Panc1 (cell line): Measurements from ENCODE around the gene VAT1.

Experiments
- CTCF ChIP-seq: fragments of 450-650 bp; IDR thresholded peaks from 2 replicates; pipeline ENCODE4 v1.5.1; 2017; ENCODE audit warnings: mild to moderate bottlenecking
- POLR2AphosphoS5 ChIP-seq: IDR thresholded peaks from 2 replicates; pipeline ENCODE4 v1.6.1; 2012; ENCODE audit warnings: mild to moderate bottlenecking, low read depth, low read length, moderate library complexity
- REST ChIP-seq, 2 experiments: IDR thresholded peaks; 2 replicates each; pipeline ENCODE4 v1.6.1; 2011 to 2012; ENCODE audit warnings: low read depth in 2 of 2, control low read depth in 1 of 2, low read length in 1 of 2, mild to moderate bottlenecking in 1 of 2, moderate library complexity in 1 of 2; ENCODE audit not compliant: insufficient read depth in 1 of 2
- SIN3A ChIP-seq: IDR thresholded peaks from 2 replicates; pipeline ENCODE4 v1.6.1; 2012; ENCODE audit warnings: low read depth, mild to moderate bottlenecking, low read length, moderate library complexity, borderline replicate concordance; ENCODE audit not compliant: insufficient read depth

- TF ChIP-seq POLR2AphosphoS5 (no peak), CTCF (no peak; the same call in 1 of the 2 replicates), SIN3A (no peak), REST (IDR thresholded peaks at IDR 0.05; ENCODE audit: insufficient read depth in 1 of 2, low read depth in 2 of 2, low read length in 1 of 2) (no peak)
These were observed 2.5 kb upstream of the VAT1 start, which contains the start of gene RND2 for GRCh38 chr17:43024407-43025289.
